Endothelial cell (in vitro differentiated cells): ENCODE measurements around the gene ARIH2. TPM values are rescaled to one million over a fixed set of nuclear protein-coding genes. Genes with fewer than 3 reads are reported as not detected.
A peak's percentile ranks its signal among the peaks of the same experiment; 100 is the strongest.

Source experiments
- DNase-seq: peaks from one replicate; pipeline ENCODE4 v3.0.0; 2021; ENCODE audit warnings: low spot score
- H3K27ac Mint-ChIP-seq: one replicate; pipeline ENCODE4 v1.8.0; 2021; ENCODE audit warnings: mixed read lengths, inconsistent platforms; ENCODE audit not compliant: unreplicated experiment
- H3K27me3 Mint-ChIP-seq: one replicate; pipeline ENCODE4 v1.8.0; 2021; ENCODE audit warnings: mild to moderate bottlenecking, moderate library complexity, mixed read lengths, inconsistent platforms; ENCODE audit not compliant: unreplicated experiment
- H3K36me3 Mint-ChIP-seq: one replicate; pipeline ENCODE4 v1.8.0; 2021; ENCODE audit warnings: mild to moderate bottlenecking, low read depth, mixed read lengths, inconsistent platforms; ENCODE audit not compliant: unreplicated experiment
- H3K4me1 Mint-ChIP-seq: one replicate; pipeline ENCODE4 v1.8.0; 2021; ENCODE audit warnings: mild to moderate bottlenecking, mixed read lengths, inconsistent platforms; ENCODE audit not compliant: unreplicated experiment
- H3K4me3 Mint-ChIP-seq: one replicate; pipeline ENCODE4 v1.8.0; 2021; ENCODE audit warnings: mild to moderate bottlenecking, mixed read lengths, inconsistent platforms; ENCODE audit not compliant: unreplicated experiment
- H3K9me3 Mint-ChIP-seq: one replicate; pipeline ENCODE4 v1.8.0; 2021; ENCODE audit warnings: mixed read lengths, inconsistent platforms; ENCODE audit not compliant: unreplicated experiment
- total RNA-seq: library from RNA; stranded (reverse); fragmentation: NEBNext Ultra II Directional; extraction: Animal tissue kit (Norgen Biotek cat#: 25700); gene quantifications from one replicate; pipeline ENCODE4 v1.2.1, GENCODE V29; 2021; ENCODE audit not compliant: unreplicated experiment
- TF ChIP-seq, protein P1 (sequence below): fragments of 200-600 bp; sonication (generic); IDR thresholded peaks from one replicate; pipeline ENCODE4 v1.5.0; 2021; ENCODE audit warnings: antibody characterized with exemption; ENCODE audit not compliant: unreplicated experiment

Gene ARIH2
- total RNA-seq, 1 donor from 2014 or later = 57.0 TPM

DNA sequence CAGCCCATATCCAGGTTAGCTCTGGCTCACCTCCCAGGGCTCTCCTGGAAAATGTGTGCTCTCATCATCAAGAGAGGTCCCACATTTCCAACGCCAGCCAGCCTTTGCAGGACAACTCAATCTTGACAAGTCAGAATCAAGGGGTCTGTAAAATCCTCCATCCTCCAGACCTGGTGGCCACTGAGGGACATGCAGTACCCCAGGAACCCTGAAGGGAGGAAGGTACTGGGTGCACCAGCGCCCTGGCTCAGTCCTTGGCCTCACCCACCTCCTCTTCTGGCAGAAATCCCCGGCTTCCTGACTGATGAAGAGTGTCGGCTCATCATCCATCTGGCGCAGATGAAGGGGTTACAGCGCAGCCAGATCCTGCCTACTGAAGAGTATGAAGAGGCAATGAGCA, 82.5 kb downstream of the ARIH2 start:
- H3K4me3 Mint-ChIP-seq = no peak overlapping the region
- no peak for DNase-seq
- TF ChIP-seq, protein P1, sequence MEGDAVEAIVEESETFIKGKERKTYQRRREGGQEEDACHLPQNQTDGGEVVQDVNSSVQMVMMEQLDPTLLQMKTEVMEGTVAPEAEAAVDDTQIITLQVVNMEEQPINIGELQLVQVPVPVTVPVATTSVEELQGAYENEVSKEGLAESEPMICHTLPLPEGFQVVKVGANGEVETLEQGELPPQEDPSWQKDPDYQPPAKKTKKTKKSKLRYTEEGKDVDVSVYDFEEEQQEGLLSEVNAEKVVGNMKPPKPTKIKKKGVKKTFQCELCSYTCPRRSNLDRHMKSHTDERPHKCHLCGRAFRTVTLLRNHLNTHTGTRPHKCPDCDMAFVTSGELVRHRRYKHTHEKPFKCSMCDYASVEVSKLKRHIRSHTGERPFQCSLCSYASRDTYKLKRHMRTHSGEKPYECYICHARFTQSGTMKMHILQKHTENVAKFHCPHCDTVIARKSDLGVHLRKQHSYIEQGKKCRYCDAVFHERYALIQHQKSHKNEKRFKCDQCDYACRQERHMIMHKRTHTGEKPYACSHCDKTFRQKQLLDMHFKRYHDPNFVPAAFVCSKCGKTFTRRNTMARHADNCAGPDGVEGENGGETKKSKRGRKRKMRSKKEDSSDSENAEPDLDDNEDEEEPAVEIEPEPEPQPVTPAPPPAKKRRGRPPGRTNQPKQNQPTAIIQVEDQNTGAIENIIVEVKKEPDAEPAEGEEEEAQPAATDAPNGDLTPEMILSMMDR = no peak
- peaks cover 7% of the 10 kb centered on the region for H3K36me3 Mint-ChIP-seq
- no peak overlapping the region for H3K27ac Mint-ChIP-seq
- no peaks in the 10 kb centered on the region for H3K4me1 Mint-ChIP-seq
- H3K27me3 Mint-ChIP-seq = peaks cover 2% of the 10 kb centered on the region
- no peaks in the 10 kb centered on the region for H3K9me3 Mint-ChIP-seq

DNA sequence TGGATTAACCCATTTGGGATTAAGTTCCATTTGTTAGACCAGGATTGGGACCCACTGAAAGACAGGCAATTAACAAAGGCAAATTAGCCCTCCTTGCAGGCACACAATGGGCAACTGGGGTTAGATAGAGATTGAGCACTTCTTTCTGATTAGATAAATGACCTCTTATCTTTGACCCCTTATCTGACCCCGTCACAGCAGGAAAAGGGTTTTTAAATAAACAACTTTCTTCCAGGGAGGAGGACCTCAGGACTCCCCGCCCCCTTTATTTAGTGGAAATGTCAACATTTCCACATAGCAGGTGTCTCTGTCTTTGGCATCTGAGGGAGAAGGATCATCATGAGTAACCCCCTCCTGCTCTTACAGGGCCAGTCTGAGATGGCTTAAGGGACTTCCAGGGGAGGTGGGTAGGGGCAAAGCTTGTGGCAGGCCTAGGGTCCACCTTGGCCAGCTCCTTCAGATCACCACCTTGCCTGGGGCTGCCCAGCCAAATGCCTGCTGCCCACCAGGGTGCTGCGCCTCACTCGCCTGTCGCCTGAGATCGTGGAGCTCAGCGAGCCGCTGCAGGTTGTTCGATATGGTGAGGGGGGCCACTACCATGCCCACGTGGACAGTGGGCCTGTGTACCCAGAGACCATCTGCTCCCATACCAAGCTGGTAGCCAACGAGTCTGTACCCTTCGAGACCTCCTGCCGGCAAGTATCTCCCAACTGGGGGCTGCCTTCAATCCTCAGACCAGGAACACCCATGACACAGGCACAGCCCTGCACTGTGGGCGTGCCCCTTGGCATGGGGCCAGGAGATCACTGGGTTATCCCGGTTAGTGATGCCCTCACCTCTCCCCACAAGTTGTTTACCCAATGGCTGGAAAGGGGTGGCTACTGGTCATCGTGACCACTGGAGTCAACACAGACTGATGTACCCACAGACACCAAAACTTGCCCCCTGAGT, 86.0 kb downstream of the ARIH2 start:
- peaks cover 8% of the 10 kb centered on the region for H3K27me3 Mint-ChIP-seq
- no peak for DNase-seq
- no peak overlapping the region for H3K4me3 Mint-ChIP-seq
- H3K36me3 Mint-ChIP-seq = peaks cover 7% of the 10 kb centered on the region
- no peaks in the 10 kb centered on the region for H3K9me3 Mint-ChIP-seq
- TF ChIP-seq, protein P1 = no peak
- H3K4me1 Mint-ChIP-seq = peaks cover 15% of the 10 kb centered on the region
- no peak overlapping the region for H3K27ac Mint-ChIP-seq

DNA sequence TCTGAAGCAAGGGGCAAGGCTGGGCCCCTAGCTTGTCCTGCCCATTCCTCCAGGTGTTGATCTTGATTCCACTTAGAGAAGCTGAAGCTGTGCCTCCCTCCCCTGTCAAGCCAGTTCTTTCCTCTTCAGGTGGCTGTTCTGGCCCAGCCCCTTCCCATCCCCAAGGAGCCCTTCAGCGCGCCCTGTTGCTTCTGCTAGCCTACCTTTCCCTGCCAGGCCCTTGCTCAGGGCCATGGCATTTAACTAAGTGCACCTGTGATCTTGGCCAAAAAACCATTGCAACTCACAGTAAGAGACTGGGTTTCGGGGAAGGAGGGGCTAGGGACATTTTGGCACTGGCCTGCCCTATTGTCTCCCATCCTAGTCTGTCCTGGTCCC, 86.7 kb downstream of the ARIH2 start:
- TF ChIP-seq, protein P1 = no peak
- H3K4me3 Mint-ChIP-seq = no peak overlapping the region
- H3K36me3 Mint-ChIP-seq = peaks cover 4% of the 10 kb centered on the region
- H3K27me3 Mint-ChIP-seq = peaks cover 8% of the 10 kb centered on the region
- no peak overlapping the region for H3K27ac Mint-ChIP-seq
- H3K4me1 Mint-ChIP-seq = peaks cover 15% of the 10 kb centered on the region
- no peak for DNase-seq
- no peaks in the 10 kb centered on the region for H3K9me3 Mint-ChIP-seq

DNA sequence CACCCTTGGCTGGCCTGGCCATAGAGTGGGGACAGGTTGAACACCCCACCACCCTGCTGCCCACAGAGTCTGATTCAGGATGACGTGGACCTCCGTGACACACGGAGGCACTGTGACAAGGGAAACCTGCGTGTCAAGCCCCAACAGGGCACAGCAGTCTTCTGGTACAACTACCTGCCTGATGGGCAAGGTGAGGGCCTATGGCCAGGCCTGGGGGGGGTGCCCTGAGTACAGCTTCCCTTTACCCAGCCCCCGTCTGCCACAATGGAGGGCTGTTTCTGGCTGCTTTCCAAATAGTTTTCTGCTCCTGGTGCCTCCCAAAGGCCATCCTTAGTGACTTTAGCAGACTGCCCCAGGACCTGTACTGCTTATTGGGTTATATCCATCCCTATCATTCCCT, 87.4 kb downstream of the ARIH2 start:
- Mint-ChIP-seq H3K27ac (no peak overlapping the region), H3K27me3 (peaks cover 7% of the 10 kb centered on the region), H3K4me1 (peaks cover 15% of the 10 kb centered on the region), H3K4me3 (peak overlapping the region; percentile 98), H3K9me3 (no peaks in the 10 kb centered on the region), H3K36me3 (peaks cover 4% of the 10 kb centered on the region)
- TF ChIP-seq, protein P1 = no peak
- no peak for DNase-seq

DNA sequence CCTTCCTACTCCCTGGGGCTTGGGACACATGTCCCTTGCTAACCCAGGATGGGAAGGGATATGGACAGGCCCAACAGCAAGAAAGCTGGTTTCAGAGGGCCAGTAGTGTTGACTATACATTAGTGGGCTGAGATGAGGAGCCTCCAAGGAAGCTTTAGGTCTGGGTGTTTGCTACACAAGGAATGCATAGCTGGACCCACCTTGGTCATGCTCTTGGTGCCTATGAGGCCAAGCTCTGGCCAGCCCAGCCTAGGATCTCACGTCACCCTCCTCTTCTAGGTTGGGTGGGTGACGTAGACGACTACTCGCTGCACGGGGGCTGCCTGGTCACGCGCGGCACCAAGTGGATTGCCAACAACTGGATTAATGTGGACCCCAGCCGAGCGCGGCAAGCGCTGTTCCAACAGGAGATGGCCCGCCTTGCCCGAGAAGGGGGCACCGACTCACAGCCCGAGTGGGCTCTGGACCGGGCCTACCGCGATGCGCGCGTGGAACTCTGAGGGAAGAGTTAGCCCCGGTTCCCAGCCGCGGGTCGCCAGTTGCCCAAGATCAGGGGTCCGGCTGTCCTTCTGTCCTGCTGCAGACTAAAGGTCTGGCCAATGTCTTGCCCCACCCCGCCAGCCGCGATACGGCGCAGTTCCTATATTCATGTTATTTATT, 87.9 kb downstream of the ARIH2 start:
- Mint-ChIP-seq H3K4me1 (peaks cover 15% of the 10 kb centered on the region), H3K27me3 (peaks cover 7% of the 10 kb centered on the region), H3K27ac (peak overlapping the region; percentile 72), H3K9me3 (no peaks in the 10 kb centered on the region), H3K4me3 (peak overlapping the region; percentile 98), H3K36me3 (peaks cover 8% of the 10 kb centered on the region)
- DNase-seq = no peak
- TF ChIP-seq, protein P1 = no peak
